Adrenal gland (tissue), 5 donors: Measurements from ENCODE around the gene MDM2.

ENCODE experiments used
- CTCF ChIP-seq, 6 experiments: fragments of 450-650 bp in 4 of 6; fragments of 200-600 bp in 2 of 6; sonication (generic) in 1 of 6; IDR thresholded peaks; 1 replicate in 5 of 6; 2 replicates in 1 of 6; pipeline versions ENCODE4 v1.5.1 to v1.8.0; 2016 to 2021; ENCODE audit warnings: antibody characterized with exemption in 6 of 6, mild to moderate bottlenecking in 2 of 6, moderate library complexity in 1 of 6
- POLR2A ChIP-seq, 2 donors: fragments of 450-650 bp; IDR thresholded peaks; one replicate each; pipeline ENCODE4 v1.6.1; 2017; ENCODE audit warnings: antibody characterized with exemption in 2 of 2, mild to moderate bottlenecking in 2 of 2, moderate library complexity in 1 of 2
- donor health status: DM: no; HTN: no; CAD: no.

GRCh38 chr12:68808388-68809189 is 612 bp downstream of the MDM2 start:
- TF ChIP-seq POLR2A (IDR thresholded peaks at IDR 0.05): peak; percentile 39 to 90
- TF ChIP-seq CTCF (IDR thresholded peaks at IDR 0.05): peak in 2 of 6 experiments; percentile 15 to 41
